Tibial artery (tissue), 4 donors: Measurements from ENCODE around the gene CABP4.

Experiments
- DNase-seq, 2 donors: peaks; one replicate each; pipeline ENCODE4 v3.0.0-alpha.2; 2019
- H3K27ac ChIP-seq, 2 donors: fragments of 200-600 bp; sonication (generic) in 1 of 2; 1 replicate in 1 of 2; 2 replicates in 1 of 2; pipeline ENCODE4 v1.5.1; 2018 to 2019; ENCODE audit warnings: mild to moderate bottlenecking in 1 of 2
- H3K27me3 ChIP-seq, 2 donors: fragments of 200-600 bp; sonication (generic) in 1 of 2; one replicate each; pipeline versions ENCODE4 v1.5.1 to v1.6.0; 2016 to 2019
- H3K36me3 ChIP-seq, 3 donors: fragments of 200-600 bp; sonication (generic) in 2 of 3; one replicate each; pipeline ENCODE4 v1.5.1; 2016 to 2019; ENCODE audit warnings: mild to moderate bottlenecking in 2 of 3
- H3K4me1 ChIP-seq, 4 donors: fragments of 200-600 bp; sonication (generic) in 2 of 4; 1 replicate in 3 of 4; 2 replicates in 1 of 4; pipeline ENCODE4 v1.5.1; 2016 to 2019
- H3K4me3 ChIP-seq, 2 donors: fragments of 200-600 bp; sonication (generic) in 1 of 2; 1 replicate in 1 of 2; 2 replicates in 1 of 2; pipeline ENCODE4 v1.5.1; 2018 to 2019; ENCODE audit warnings: mild to moderate bottlenecking in 2 of 2
- H3K9me3 ChIP-seq, 3 donors: fragments of 200-600 bp; sonication (generic) in 1 of 3; one replicate each; pipeline ENCODE4 v1.5.1; 2016 to 2019
- CTCF ChIP-seq, 2 experiments: fragments of 200-600 bp in 1 of 2; fragments of 450-650 bp in 1 of 2; IDR thresholded peaks; one replicate each; pipeline ENCODE4 v1.5.1; 2017 to 2019; ENCODE audit warnings: antibody characterized with exemption in 2 of 2, mild to moderate bottlenecking in 1 of 2, moderate library complexity in 1 of 2
- intact Hi-C: fragments of 100-400 bp; cut with DNase I; formaldehyde crosslinking; loops from one replicate; pipeline ENCODE4 v1.15.0; 2023; ENCODE audit warnings: low total_unique reads

The CABP4 gene

GRCh38 chr11:67493548-67494370 lies 38.6 kb downstream of the CABP4 start:
- no peaks in the 10 kb centered on the region for H3K9me3 ChIP-seq
- intact Hi-C loops = no loop called here
- no peaks in the 10 kb centered on the region for H3K27me3 ChIP-seq
- no peak for TF ChIP-seq CTCF (IDR thresholded peaks at IDR 0.05)
- DNase-seq = peak in 1 of 2 donors; percentile 66
- H3K4me3 ChIP-seq = no peak overlapping the region
- no peak overlapping the region for H3K27ac ChIP-seq
- H3K4me1 ChIP-seq = no peaks in the 10 kb centered on the region
- H3K36me3 ChIP-seq = peaks cover 22 to 97% (median 82%) of the 10 kb centered on the region in 3 donors

- Histone ChIP-seq H3K27me3 (no peaks in the 10 kb centered on the region), H3K36me3 (peaks cover 17 to 88% (median 74%) of the 10 kb centered on the region in 3 donors), H3K9me3 (no peaks in the 10 kb centered on the region), H3K4me1 (no peaks in the 10 kb centered on the region), H3K27ac (no peak overlapping the region), H3K4me3 (no peak overlapping the region)
- intact Hi-C loops = no loop called here
- no peak for TF ChIP-seq CTCF (IDR thresholded peaks at IDR 0.05)
- DNase-seq = no peak
These were observed 39.4 kb downstream of the CABP4 start for GRCh38 chr11:67494371-67495233.

DNA sequence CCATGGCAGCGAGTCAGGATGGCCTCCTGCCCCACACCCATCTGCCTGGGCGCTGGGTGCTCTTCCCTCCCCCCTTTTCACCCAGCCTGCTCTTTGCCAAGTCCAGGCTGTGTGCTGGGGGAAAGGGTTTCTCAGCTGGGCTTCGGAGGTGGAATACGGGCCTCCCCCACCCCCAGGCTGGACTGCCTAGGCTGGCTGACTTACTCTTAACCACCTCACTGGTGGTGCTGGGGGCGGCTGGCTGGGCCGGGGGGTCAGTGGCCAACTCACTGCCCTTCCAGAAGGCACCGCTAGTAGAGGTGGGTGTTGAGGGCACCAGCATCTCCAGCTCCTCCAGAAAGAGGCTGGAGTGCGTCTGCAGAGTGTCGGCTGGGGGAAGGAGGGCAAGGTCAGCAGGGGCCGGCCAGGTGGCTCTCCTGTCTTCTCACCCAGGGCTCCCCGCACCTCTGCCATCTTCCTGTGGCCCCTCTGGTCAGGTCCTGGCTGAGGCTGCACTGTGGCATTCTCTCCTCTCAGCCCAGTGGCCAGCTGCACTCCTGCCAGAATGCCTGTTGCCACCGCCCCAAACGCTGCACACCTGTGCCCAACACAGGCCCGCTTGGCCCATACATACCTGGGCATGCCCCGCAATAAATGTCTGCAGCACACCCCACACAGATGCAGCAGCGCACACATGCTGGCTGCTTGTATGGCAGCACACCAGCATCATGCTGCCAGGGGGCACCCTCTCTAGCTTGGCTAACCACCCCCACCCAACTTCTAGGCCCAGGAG lies 40.3 kb downstream of the CABP4 start:
- Histone ChIP-seq H3K36me3 (peaks cover 9 to 80% (median 67%) of the 10 kb centered on the region in 3 donors), H3K4me1 (no peaks in the 10 kb centered on the region), H3K27me3 (no peaks in the 10 kb centered on the region), H3K4me3 (no peak overlapping the region), H3K27ac (no peak overlapping the region), H3K9me3 (no peaks in the 10 kb centered on the region)
- intact Hi-C loops = no loop called here
- no peak for TF ChIP-seq CTCF (IDR thresholded peaks at IDR 0.05)
- DNase-seq = no peak

DNA sequence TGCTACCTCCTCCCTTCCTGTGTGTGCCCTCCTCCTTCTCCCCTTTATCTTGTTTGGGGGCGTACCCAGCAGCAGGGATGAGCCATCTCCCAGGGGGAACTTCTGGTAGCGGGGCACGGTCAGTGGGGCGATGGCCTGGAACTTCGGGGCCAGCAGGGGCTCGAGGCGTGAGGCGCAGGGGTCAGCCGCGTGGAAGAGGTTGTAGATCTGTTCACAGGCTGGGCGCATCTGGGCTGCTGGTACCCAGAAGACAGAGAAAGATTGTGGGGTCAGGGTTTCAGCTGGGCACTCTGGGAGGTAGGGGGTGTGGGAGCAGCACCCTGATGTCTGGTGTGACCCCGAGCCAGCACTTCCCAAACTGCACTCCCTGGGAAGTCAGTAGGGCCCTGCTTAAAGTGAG lies 41.0 kb downstream of the CABP4 start:
- no peak for TF ChIP-seq CTCF (IDR thresholded peaks at IDR 0.05)
- Histone ChIP-seq H3K9me3 (no peaks in the 10 kb centered on the region), H3K4me3 (no peak overlapping the region), H3K4me1 (no peaks in the 10 kb centered on the region), H3K27ac (no peak overlapping the region), H3K36me3 (peaks cover 4 to 73% (median 60%) of the 10 kb centered on the region in 3 donors), H3K27me3 (no peaks in the 10 kb centered on the region)
- no peak for DNase-seq
- intact Hi-C loops = no loop called here

DNA sequence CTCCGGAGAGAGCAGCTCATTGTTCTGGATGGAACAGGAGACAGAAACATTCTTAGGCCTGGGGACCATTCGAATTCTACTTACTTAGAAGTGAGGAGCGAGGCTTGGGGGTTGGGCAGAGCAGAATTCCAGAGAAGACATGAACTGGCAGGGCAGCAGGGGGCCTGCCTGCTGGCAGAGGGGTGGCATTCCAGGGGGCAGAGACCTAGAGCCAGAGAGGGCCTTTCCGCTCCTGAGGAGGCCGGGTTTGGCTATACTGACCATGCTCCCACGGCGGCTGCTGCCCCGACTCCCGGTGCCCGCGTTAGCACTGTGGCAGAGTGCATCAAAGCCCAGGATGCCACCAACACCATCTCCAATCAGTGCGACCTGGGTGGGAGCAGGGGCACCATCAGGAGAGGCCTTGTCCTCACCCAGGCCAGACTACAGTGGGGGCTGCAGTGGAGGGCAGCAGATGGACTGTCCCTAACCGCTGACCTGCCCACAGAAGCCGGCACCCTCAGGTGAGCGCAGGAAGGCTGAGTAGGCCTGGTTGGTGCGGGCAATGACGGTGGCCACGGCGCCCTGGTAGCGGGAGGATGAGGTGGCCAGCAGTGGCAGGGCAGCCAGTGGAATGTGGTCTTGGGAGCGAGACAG lies 42.6 kb downstream of the CABP4 start:
- Histone ChIP-seq H3K4me1 (no peaks in the 10 kb centered on the region), H3K9me3 (no peaks in the 10 kb centered on the region), H3K4me3 (no peak overlapping the region), H3K27me3 (no peaks in the 10 kb centered on the region), H3K36me3 (peaks cover 0 to 70% (median 53%) of the 10 kb centered on the region in 3 donors), H3K27ac (no peak overlapping the region)
- no peak for DNase-seq
- intact Hi-C loops = no loop called here
- TF ChIP-seq CTCF (IDR thresholded peaks at IDR 0.05) = no peak
